ENCODE measurements around the gene ARPP21. TPM values are rescaled to one million over a fixed set of nuclear protein-coding genes. Genes with fewer than 3 reads are reported as not detected.

The ARPP21 gene
- total and polyA plus RNA-seq, 7 experiments from 2014 or later = not detected

GRCh38 chr3:35649405-35649804 is 10.1 kb downstream of the ARPP21 start:
- Histone ChIP-seq H3K4me1 (ENCODE audit: control insufficient read depth in 2 of 2, insufficient read depth in 2 of 2, low read length in 2 of 2) (no peaks in the 10 kb centered on the region), H3K27ac (ENCODE audit: low read depth, low read length) (no peak overlapping the region), H3K27me3 (ENCODE audit: control insufficient read depth in 2 of 2, insufficient read depth in 2 of 2, low read length in 2 of 2) (no peaks in the 10 kb centered on the region), H3K4me3 (ENCODE audit: low read length) (no peak overlapping the region), H3K36me3 (ENCODE audit: control insufficient read depth in 2 of 3, insufficient read depth in 3 of 3, low read length in 3 of 3) (no peaks in the 10 kb centered on the region), H3K9me3 (ENCODE audit: control insufficient read depth in 2 of 3, low read length in 3 of 3) (no peaks in the 10 kb centered on the region)
- Mint-ChIP-seq H3K9me3 (no peaks in the 10 kb centered on the region), H3K27ac (no peak overlapping the region), H3K4me1 (peaks cover 0 to 3% (median 0%) of the 10 kb centered on the region in 7 donors), H3K27me3 (peaks cover 0 to 13% (median 6%) of the 10 kb centered on the region in 5 donors), H3K36me3 (no peaks in the 10 kb centered on the region), H3K4me3 (no peak overlapping the region)
- ATAC-seq (no peak), DNase-seq (no peak)
- intact Hi-C loops (cut with micrococcal nuclease) = no loop called here
- CTCF ChIA-PET = no interaction called here
- POLR2A ChIA-PET = no interaction called here

- POLR2A ChIA-PET = no interaction called here
- intact Hi-C loops (cut with micrococcal nuclease) = no loop called here
- no peak overlapping the region for H3K27ac ChIP-seq (ENCODE audit: low read depth, low read length)
- H3K4me1 ChIP-seq (ENCODE audit: control insufficient read depth in 2 of 2, insufficient read depth in 2 of 2, low read length in 2 of 2) = no peaks in the 10 kb centered on the region
- no peak for DNase-seq
- H3K27me3 Mint-ChIP-seq = peaks cover 0 to 6% (median 4%) of the 10 kb centered on the region in 5 donors
- H3K9me3 ChIP-seq (ENCODE audit: control insufficient read depth in 2 of 3, low read length in 3 of 3) = no peaks in the 10 kb centered on the region
- no peak for ATAC-seq
- no peaks in the 10 kb centered on the region for H3K36me3 Mint-ChIP-seq
- no peak overlapping the region for H3K27ac Mint-ChIP-seq
- H3K4me3 Mint-ChIP-seq = no peak overlapping the region
- no peaks in the 10 kb centered on the region for H3K36me3 ChIP-seq (ENCODE audit: control insufficient read depth in 2 of 3, insufficient read depth in 3 of 3, low read length in 3 of 3)
- CTCF ChIA-PET = no interaction called here
- no peak overlapping the region for H3K4me3 ChIP-seq (ENCODE audit: low read length)
- H3K27me3 ChIP-seq (ENCODE audit: control insufficient read depth in 2 of 2, insufficient read depth in 2 of 2, low read length in 2 of 2) = no peaks in the 10 kb centered on the region
- H3K9me3 Mint-ChIP-seq = peaks cover 0 to 4% (median 0%) of the 10 kb centered on the region in 11 donors
- H3K4me1 Mint-ChIP-seq = peaks cover 0 to 4% (median 0%) of the 10 kb centered on the region in 7 donors
Measured at GRCh38 chr3:35651426-35651825, 12.1 kb downstream of the ARPP21 start.

- Mint-ChIP-seq H3K36me3 (no peaks in the 10 kb centered on the region), H3K4me3 (no peak overlapping the region), H3K9me3 (peaks cover 0 to 4% (median 0%) of the 10 kb centered on the region in 11 donors), H3K27ac (no peak overlapping the region), H3K27me3 (peaks cover 0 to 6% (median 4%) of the 10 kb centered on the region in 5 donors), H3K4me1 (peaks cover 0 to 4% (median 0%) of the 10 kb centered on the region in 7 donors)
- ATAC-seq = no peak
- Histone ChIP-seq H3K9me3 (ENCODE audit: control insufficient read depth in 2 of 3, low read length in 3 of 3) (no peaks in the 10 kb centered on the region), H3K36me3 (ENCODE audit: control insufficient read depth in 2 of 3, insufficient read depth in 3 of 3, low read length in 3 of 3) (no peaks in the 10 kb centered on the region), H3K4me1 (ENCODE audit: control insufficient read depth in 2 of 2, insufficient read depth in 2 of 2, low read length in 2 of 2) (no peaks in the 10 kb centered on the region), H3K4me3 (ENCODE audit: low read length) (no peak overlapping the region), H3K27ac (ENCODE audit: low read depth, low read length) (no peak overlapping the region), H3K27me3 (ENCODE audit: control insufficient read depth in 2 of 2, insufficient read depth in 2 of 2, low read length in 2 of 2) (no peaks in the 10 kb centered on the region)
- DNase-seq = no peak
- ChIA-PET CTCF (interaction anchor here (0.6 kb wide), 1 partner anchor 8 kb away, joined by 3 read pairs; no protein-coding TSS in a partner anchor), POLR2A (no interaction called here)
- intact Hi-C loops (cut with micrococcal nuclease) = no loop called here
Measured at GRCh38 chr3:35651851-35652250, 12.5 kb downstream of the ARPP21 start.

GRCh38 chr3:35653347-35653746 is 14.0 kb downstream of the ARPP21 start:
- intact Hi-C loops (cut with micrococcal nuclease) = no loop called here
- H3K4me3 Mint-ChIP-seq = no peak overlapping the region
- H3K27me3 Mint-ChIP-seq = peaks cover 0 to 6% (median 4%) of the 10 kb centered on the region in 5 donors
- ATAC-seq (no peak), DNase-seq (no peak)
- H3K27ac Mint-ChIP-seq = no peak overlapping the region
- Histone ChIP-seq H3K27me3 (ENCODE audit: control insufficient read depth in 2 of 2, insufficient read depth in 2 of 2, low read length in 2 of 2) (no peaks in the 10 kb centered on the region), H3K9me3 (ENCODE audit: control insufficient read depth in 2 of 3, low read length in 3 of 3) (no peaks in the 10 kb centered on the region), H3K27ac (ENCODE audit: low read depth, low read length) (no peak overlapping the region), H3K4me1 (ENCODE audit: control insufficient read depth in 2 of 2, insufficient read depth in 2 of 2, low read length in 2 of 2) (no peaks in the 10 kb centered on the region), H3K4me3 (ENCODE audit: low read length) (no peak overlapping the region), H3K36me3 (ENCODE audit: control insufficient read depth in 2 of 3, insufficient read depth in 3 of 3, low read length in 3 of 3) (no peaks in the 10 kb centered on the region)
- H3K9me3 Mint-ChIP-seq = peaks cover 0 to 4% (median 0%) of the 10 kb centered on the region in 11 donors
- ChIA-PET CTCF (no interaction called here), POLR2A (no interaction called here)
- peaks cover 0 to 4% (median 0%) of the 10 kb centered on the region in 7 donors for H3K4me1 Mint-ChIP-seq
- no peaks in the 10 kb centered on the region for H3K36me3 Mint-ChIP-seq

GRCh38 chr3:35654476-35654875 is 15.2 kb downstream of the ARPP21 start:
- ATAC-seq = no peak
- H3K9me3 Mint-ChIP-seq = peaks cover 0 to 4% (median 0%) of the 10 kb centered on the region in 11 donors
- CTCF ChIA-PET = no interaction called here
- Histone ChIP-seq H3K27me3 (ENCODE audit: control insufficient read depth in 2 of 2, insufficient read depth in 2 of 2, low read length in 2 of 2) (no peaks in the 10 kb centered on the region), H3K27ac (ENCODE audit: low read depth, low read length) (no peak overlapping the region), H3K4me3 (ENCODE audit: low read length) (no peak overlapping the region), H3K9me3 (ENCODE audit: control insufficient read depth in 2 of 3, low read length in 3 of 3) (no peaks in the 10 kb centered on the region), H3K4me1 (ENCODE audit: control insufficient read depth in 2 of 2, insufficient read depth in 2 of 2, low read length in 2 of 2) (no peaks in the 10 kb centered on the region), H3K36me3 (ENCODE audit: control insufficient read depth in 2 of 3, insufficient read depth in 3 of 3, low read length in 3 of 3) (no peaks in the 10 kb centered on the region)
- intact Hi-C loops (cut with micrococcal nuclease) = no loop called here
- H3K4me3 Mint-ChIP-seq = peak overlapping the region in 2 of 10 donors; percentile 7 to 42
- POLR2A ChIA-PET = no interaction called here
- no peaks in the 10 kb centered on the region for H3K36me3 Mint-ChIP-seq
- no peak for DNase-seq
- peaks cover 0 to 8% (median 4%) of the 10 kb centered on the region in 5 donors for H3K27me3 Mint-ChIP-seq
- H3K27ac Mint-ChIP-seq = no peak overlapping the region
- peaks cover 0 to 4% (median 0%) of the 10 kb centered on the region in 7 donors for H3K4me1 Mint-ChIP-seq

- no peak overlapping the region for H3K27ac ChIP-seq (ENCODE audit: low read depth, low read length)
- Mint-ChIP-seq H3K4me3 (no peak overlapping the region), H3K27ac (peak overlapping the region in 1 of 9 donors; percentile 14), H3K27me3 (peaks cover 0 to 4% (median under 1%) of the 10 kb centered on the region in 5 donors), H3K36me3 (no peaks in the 10 kb centered on the region), H3K9me3 (peaks cover 0 to 6% (median 0%) of the 10 kb centered on the region in 11 donors), H3K4me1 (peaks cover 0 to 4% (median 0%) of the 10 kb centered on the region in 7 donors)
- CTCF ChIA-PET = no interaction called here
- no peaks in the 10 kb centered on the region for H3K9me3 ChIP-seq (ENCODE audit: control insufficient read depth in 2 of 3, low read length in 3 of 3)
- ATAC-seq (no peak), DNase-seq (no peak)
- no peak overlapping the region for H3K4me3 ChIP-seq (ENCODE audit: low read length)
- H3K27me3 ChIP-seq (ENCODE audit: control insufficient read depth in 2 of 2, insufficient read depth in 2 of 2, low read length in 2 of 2) = no peaks in the 10 kb centered on the region
- POLR2A ChIA-PET = no interaction called here
- no peaks in the 10 kb centered on the region for H3K36me3 ChIP-seq (ENCODE audit: control insufficient read depth in 2 of 3, insufficient read depth in 3 of 3, low read length in 3 of 3)
- no peaks in the 10 kb centered on the region for H3K4me1 ChIP-seq (ENCODE audit: control insufficient read depth in 2 of 2, insufficient read depth in 2 of 2, low read length in 2 of 2)
- intact Hi-C loops (cut with micrococcal nuclease) = no loop called here
Measured at GRCh38 chr3:35658686-35659085, 19.4 kb downstream of the ARPP21 start.

GRCh38 chr3:35659768-35660167 is 20.4 kb downstream of the ARPP21 start:
- Mint-ChIP-seq H3K9me3 (peaks cover 0 to 6% (median 0%) of the 10 kb centered on the region in 11 donors), H3K27ac (no peak overlapping the region), H3K27me3 (peaks cover 0 to 5% (median 0%) of the 10 kb centered on the region in 5 donors), H3K4me3 (no peak overlapping the region), H3K4me1 (no peaks in the 10 kb centered on the region), H3K36me3 (no peaks in the 10 kb centered on the region)
- H3K4me1 ChIP-seq (ENCODE audit: control insufficient read depth in 2 of 2, insufficient read depth in 2 of 2, low read length in 2 of 2) = no peaks in the 10 kb centered on the region
- intact Hi-C loops (cut with micrococcal nuclease) = no loop called here
- H3K27ac ChIP-seq (ENCODE audit: low read depth, low read length) = no peak overlapping the region
- peak in 2 of 9 donors; percentile 14 to 15 for DNase-seq
- ChIA-PET POLR2A (no interaction called here), CTCF (no interaction called here)
- no peak overlapping the region for H3K4me3 ChIP-seq (ENCODE audit: low read length)
- no peaks in the 10 kb centered on the region for H3K9me3 ChIP-seq (ENCODE audit: control insufficient read depth in 2 of 3, low read length in 3 of 3)
- H3K36me3 ChIP-seq (ENCODE audit: control insufficient read depth in 2 of 3, insufficient read depth in 3 of 3, low read length in 3 of 3) = no peaks in the 10 kb centered on the region
- H3K27me3 ChIP-seq (ENCODE audit: control insufficient read depth in 2 of 2, insufficient read depth in 2 of 2, low read length in 2 of 2) = no peaks in the 10 kb centered on the region
- no peak for ATAC-seq
